Measurements from ENCODE around the gene LIF.

DNA sequence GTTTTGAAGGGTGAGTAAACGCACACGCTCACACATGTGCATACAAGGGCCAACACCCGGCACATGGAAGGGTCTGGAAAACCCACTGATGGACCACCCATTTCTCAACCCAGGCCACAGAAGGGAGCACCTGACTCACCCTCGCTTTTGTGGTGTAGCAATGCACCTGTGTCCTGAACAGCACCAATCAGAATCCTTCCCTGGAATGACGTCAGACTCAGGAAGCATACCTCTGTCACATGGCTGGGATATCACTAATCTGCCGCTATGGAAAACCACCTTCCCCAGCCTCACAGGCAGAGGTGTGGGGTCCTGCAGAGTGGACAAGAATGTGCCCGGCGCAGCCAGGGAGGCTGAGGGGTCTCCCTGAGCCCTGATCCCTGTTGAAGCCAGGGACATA is 29.1 kb upstream of the LIF start:
- TF ChIP-seq, protein P1, sequence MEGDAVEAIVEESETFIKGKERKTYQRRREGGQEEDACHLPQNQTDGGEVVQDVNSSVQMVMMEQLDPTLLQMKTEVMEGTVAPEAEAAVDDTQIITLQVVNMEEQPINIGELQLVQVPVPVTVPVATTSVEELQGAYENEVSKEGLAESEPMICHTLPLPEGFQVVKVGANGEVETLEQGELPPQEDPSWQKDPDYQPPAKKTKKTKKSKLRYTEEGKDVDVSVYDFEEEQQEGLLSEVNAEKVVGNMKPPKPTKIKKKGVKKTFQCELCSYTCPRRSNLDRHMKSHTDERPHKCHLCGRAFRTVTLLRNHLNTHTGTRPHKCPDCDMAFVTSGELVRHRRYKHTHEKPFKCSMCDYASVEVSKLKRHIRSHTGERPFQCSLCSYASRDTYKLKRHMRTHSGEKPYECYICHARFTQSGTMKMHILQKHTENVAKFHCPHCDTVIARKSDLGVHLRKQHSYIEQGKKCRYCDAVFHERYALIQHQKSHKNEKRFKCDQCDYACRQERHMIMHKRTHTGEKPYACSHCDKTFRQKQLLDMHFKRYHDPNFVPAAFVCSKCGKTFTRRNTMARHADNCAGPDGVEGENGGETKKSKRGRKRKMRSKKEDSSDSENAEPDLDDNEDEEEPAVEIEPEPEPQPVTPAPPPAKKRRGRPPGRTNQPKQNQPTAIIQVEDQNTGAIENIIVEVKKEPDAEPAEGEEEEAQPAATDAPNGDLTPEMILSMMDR (IDR thresholded peaks at IDR 0.05): no peak
- TF ChIP-seq POLR2A (IDR thresholded peaks at IDR 0.05) (no peak), POLR2AphosphoS5 (IDR thresholded peaks at IDR 0.05) (no peak)
